ENCODE data around the gene CNOT10.

GRCh38 chr3:32821686-32822296 is 136.8 kb downstream of the CNOT10 start:
- TF ChIP-seq, protein P1, sequence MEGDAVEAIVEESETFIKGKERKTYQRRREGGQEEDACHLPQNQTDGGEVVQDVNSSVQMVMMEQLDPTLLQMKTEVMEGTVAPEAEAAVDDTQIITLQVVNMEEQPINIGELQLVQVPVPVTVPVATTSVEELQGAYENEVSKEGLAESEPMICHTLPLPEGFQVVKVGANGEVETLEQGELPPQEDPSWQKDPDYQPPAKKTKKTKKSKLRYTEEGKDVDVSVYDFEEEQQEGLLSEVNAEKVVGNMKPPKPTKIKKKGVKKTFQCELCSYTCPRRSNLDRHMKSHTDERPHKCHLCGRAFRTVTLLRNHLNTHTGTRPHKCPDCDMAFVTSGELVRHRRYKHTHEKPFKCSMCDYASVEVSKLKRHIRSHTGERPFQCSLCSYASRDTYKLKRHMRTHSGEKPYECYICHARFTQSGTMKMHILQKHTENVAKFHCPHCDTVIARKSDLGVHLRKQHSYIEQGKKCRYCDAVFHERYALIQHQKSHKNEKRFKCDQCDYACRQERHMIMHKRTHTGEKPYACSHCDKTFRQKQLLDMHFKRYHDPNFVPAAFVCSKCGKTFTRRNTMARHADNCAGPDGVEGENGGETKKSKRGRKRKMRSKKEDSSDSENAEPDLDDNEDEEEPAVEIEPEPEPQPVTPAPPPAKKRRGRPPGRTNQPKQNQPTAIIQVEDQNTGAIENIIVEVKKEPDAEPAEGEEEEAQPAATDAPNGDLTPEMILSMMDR (IDR thresholded peaks at IDR 0.05), result no peak
- TF ChIP-seq POLR2A (IDR thresholded peaks at IDR 0.05), result no peak
- TF ChIP-seq POLR2AphosphoS5 (IDR thresholded peaks at IDR 0.05; ENCODE audit: insufficient read depth in 1 of 2, low read depth in 1 of 2), result no peak

Data from vagina (tissue), 2 donors.